ENCODE measurements around the gene ZNF678.
A peak's percentile ranks its signal among the peaks of the same experiment; 100 is the strongest.

The ZNF678 gene

GRCh38 chr1:227632325-227632724, 69.0 kb downstream of the ZNF678 start:
- TF ChIP-seq, protein P1, sequence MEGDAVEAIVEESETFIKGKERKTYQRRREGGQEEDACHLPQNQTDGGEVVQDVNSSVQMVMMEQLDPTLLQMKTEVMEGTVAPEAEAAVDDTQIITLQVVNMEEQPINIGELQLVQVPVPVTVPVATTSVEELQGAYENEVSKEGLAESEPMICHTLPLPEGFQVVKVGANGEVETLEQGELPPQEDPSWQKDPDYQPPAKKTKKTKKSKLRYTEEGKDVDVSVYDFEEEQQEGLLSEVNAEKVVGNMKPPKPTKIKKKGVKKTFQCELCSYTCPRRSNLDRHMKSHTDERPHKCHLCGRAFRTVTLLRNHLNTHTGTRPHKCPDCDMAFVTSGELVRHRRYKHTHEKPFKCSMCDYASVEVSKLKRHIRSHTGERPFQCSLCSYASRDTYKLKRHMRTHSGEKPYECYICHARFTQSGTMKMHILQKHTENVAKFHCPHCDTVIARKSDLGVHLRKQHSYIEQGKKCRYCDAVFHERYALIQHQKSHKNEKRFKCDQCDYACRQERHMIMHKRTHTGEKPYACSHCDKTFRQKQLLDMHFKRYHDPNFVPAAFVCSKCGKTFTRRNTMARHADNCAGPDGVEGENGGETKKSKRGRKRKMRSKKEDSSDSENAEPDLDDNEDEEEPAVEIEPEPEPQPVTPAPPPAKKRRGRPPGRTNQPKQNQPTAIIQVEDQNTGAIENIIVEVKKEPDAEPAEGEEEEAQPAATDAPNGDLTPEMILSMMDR (IDR thresholded peaks at IDR 0.05; ENCODE audit: low read length, missing control alignments) = no peak
- no peak for DNase-seq (ENCODE audit: low read depth)
- H3K4me3 ChIP-seq (replicated peaks; ENCODE audit: low read depth, low read length) = no peak overlapping the region

GRCh38 chr1:227635596-227635995, 72.2 kb downstream of the ZNF678 start:
- H3K4me3 ChIP-seq (replicated peaks; ENCODE audit: low read depth, low read length) = no peak overlapping the region
- DNase-seq (ENCODE audit: low read depth) = no peak
- TF ChIP-seq, protein P1 (IDR thresholded peaks at IDR 0.05; ENCODE audit: low read length, missing control alignments) = no peak

GRCh38 chr1:227654431-227654830, 91.1 kb downstream of the ZNF678 start:
- DNase-seq (ENCODE audit: low read depth) = peak; percentile 3
- H3K4me3 ChIP-seq (replicated peaks; ENCODE audit: low read depth, low read length) = no peak overlapping the region
- TF ChIP-seq, protein P1 (IDR thresholded peaks at IDR 0.05; ENCODE audit: low read length, missing control alignments) = no peak

DNA sequence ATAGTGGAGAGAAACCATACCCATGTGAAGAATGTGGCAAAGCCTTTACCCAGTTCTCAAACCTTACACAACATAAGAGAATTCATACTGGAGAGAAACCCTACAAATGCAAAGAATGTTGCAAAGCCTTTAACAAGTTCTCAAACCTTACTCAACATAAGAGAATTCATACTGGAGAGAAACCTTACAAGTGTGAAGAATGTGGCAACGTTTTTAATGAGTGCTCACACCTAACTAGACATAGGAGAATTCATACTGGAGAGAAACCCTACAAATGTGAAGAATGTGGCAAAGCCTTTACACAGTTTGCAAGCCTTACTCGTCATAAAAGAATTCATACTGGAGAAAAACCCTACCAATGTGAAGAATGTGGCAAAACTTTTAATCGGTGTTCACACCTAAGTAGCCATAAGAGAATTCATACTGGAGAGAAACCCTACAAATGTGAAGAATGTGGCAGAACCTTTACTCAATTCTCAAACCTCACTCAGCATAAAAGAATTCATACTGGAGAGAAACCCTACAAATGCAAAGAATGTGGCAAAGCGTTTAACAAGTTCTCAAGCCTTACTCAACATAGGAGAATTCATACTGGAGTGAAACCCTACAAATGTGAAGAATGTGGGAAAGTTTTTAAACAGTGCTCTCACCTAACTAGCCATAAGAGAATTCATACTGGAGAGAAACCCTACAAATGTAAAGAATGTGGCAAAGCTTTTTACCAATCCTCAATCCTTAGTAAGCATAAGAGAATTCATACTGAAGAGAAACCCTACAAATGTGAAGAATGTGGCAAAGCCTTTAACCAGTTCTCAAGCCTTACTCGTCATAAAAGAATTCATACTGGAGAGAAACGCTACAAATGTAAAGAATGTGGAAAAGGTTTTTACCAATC, 91.7 kb downstream of the ZNF678 start:
- DNase-seq (ENCODE audit: low read depth) = peak; percentile 1
- no peak overlapping the region for H3K4me3 ChIP-seq (replicated peaks; ENCODE audit: low read depth, low read length)
- TF ChIP-seq, protein P1 (IDR thresholded peaks at IDR 0.05; ENCODE audit: low read length, missing control alignments) = no peak

GRCh38 chr1:227661495-227661894, 98.1 kb downstream of the ZNF678 start:
- DNase-seq (ENCODE audit: low read depth) = no peak
- no peak overlapping the region for H3K4me3 ChIP-seq (replicated peaks; ENCODE audit: low read depth, low read length)
- TF ChIP-seq, protein P1 (IDR thresholded peaks at IDR 0.05; ENCODE audit: low read length, missing control alignments) = no peak

DNA sequence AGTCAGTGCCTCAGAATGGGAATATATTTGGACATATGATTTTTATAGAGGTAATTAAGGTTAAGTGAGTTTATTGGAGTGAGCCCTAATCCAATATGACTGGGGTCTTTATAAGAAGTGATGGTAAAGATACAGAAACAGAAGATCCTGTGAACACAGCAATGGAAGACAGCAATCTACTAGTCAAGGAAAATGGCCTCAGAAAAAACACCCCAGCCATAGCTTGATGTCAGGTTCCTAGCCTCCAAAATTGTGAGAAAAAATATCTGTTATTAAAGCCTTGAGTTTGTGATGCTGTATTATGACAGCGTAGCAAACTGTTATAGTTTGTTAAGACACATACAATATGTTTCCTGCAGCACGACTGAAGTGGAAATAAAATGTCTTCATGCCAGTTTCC, 99.6 kb downstream of the ZNF678 start:
- TF ChIP-seq, protein P1 (IDR thresholded peaks at IDR 0.05; ENCODE audit: low read length, missing control alignments) = no peak
- H3K4me3 ChIP-seq (replicated peaks; ENCODE audit: low read depth, low read length) = no peak overlapping the region
- DNase-seq (ENCODE audit: low read depth) = no peak

GRCh38 chr1:227666286-227666685, 102.9 kb downstream of the ZNF678 start:
- no peak overlapping the region for H3K4me3 ChIP-seq (replicated peaks; ENCODE audit: low read depth, low read length)
- TF ChIP-seq, protein P1 (IDR thresholded peaks at IDR 0.05; ENCODE audit: low read length, missing control alignments) = no peak
- no peak for DNase-seq (ENCODE audit: low read depth)

All from fibroblast of pulmonary artery (primary cell).